GM18519 (cell line): ENCODE data around the gene LCN12.

Source experiments
- ATAC-seq: cut with Tn5 transposase; IDR thresholded peaks from one replicate; pipeline ENCODE4 v1.9.1; 2021; ENCODE audit warnings: mild to moderate bottlenecking, moderate library complexity; ENCODE audit not compliant: unreplicated experiment, low FRiP score

The LCN12 gene

DNA sequence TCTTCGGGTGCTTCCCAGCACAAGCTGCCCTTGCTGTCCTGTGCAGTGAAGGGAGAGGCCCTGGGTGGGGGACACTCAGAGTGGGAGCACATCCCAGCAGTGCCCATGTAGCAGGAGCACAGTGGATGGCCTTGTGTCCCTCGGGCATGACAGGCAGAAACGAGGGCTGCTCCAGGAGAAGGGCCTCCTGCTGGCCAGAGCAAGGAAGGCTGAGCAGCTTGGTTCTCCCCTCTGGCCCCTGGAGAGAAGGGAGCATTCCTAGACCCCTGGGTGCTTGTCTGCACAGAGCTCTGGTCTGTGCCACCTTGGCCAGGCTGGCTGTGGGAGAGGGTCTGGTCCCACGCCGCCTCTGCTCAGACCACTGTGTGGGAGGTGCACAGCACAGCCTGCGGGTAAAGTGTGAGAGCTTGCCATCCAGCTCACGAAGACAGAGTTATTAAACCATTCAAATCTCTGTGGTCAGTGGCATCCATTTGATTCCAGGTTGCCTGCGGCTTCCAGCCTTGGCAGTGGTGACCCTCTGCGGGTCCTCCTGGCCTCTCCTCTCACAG, 25.8 kb upstream of the LCN12 start:
- ATAC-seq: no peak

DNA sequence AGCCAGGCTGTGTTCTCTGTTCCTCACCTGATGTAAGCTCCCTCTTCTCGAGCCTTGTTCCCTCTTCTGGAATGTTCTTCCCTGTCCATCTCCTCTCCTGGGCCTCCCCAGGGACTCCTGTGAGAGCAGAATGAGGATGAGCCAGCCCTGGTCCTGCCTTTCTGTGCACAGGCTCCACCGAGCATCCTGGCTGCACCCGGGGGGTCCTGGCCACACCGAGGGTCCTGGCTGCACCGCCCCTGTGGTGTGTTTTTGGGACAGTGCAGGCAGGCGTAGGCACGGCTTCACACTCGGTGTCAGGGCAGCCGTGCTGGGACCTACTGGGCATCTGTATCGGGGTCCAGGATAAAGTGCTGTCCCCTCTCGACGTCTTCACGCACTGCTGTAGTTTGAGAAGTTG, 25.3 kb upstream of the LCN12 start:
- no peak for ATAC-seq

DNA sequence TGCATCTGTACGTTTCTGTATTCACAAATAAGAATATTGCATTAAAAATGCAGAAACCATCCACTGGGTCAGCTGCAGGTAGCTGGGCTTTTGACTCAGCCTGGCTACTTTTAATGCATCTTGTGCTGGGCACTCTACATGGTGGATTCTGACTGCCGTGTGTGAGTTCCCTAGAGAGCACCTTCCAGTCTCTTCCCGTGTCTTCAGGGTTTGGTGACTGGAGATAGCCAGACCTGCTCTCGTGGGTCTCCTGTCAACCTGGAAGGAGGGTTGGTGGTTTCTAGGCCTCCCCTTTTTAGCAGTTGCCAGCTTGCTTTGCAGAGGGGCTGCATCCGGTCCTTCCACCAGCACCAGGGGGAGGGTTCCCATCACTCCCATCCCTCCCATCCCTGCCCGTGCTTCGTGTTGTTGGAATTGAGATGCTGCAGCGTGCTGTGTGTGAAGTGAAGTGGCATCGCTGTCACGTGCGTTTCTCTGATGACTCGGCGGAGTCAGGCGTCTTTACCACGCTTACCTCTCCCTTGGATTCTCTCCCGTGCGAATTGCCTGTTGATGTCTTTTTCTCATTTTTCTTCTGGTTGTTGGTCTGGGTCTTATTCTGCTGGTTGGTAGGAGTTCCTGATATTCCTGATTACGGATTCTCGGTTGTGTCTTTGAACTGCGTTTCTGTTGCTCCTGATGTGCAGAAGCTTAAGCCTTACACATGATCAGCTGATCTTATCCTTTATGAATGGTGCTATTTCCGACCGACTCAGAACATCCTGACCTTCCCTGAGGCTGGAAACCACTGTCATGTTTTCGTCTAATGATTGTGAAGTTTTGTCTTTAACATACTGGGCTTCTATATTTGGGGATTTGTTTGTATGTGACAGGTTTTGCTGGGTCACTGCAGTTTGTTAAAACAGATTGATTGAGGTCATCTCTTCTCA, 24.5 kb upstream of the LCN12 start:
- ATAC-seq: no peak

DNA sequence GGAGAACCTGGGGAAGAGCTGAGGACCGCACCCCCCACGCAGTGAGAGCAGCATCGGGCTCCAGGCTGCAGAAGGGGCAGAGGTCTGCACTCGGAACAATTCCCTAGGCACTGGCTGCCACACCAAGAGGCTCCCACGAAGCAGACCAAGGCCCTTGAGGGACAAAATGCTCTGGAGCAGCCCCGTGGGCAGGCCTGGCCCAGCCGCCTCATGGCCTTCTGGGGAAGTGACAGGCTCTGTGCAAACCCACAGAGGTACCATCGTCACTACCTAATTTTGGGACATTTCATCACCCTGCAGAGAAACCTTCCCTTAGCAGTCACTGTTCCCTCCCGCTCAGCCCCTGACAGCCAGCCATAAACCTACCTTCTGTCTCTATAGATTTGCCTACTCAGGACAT, 23.5 kb upstream of the LCN12 start:
- ATAC-seq: no peak

DNA sequence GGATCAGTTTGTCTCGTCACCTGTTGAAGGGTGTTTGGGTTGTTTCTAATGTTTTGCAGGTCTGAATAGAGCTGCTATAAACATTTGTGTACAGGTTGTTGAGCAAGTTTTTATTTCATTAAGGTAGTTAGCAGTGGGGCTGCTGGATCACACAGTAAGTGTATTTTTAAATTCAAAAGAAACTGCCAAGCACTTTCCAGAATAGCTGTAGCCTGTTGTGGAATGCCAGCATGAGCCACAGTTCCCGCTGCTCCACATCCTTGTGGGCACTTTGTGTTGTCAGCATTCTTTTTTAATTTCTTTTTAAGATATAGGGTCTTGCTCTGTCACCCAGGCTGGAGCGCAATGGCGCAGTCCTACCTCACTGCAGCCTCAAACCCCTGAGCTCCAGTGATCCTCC, 22.1 kb upstream of the LCN12 start:
- ATAC-seq: no peak

DNA sequence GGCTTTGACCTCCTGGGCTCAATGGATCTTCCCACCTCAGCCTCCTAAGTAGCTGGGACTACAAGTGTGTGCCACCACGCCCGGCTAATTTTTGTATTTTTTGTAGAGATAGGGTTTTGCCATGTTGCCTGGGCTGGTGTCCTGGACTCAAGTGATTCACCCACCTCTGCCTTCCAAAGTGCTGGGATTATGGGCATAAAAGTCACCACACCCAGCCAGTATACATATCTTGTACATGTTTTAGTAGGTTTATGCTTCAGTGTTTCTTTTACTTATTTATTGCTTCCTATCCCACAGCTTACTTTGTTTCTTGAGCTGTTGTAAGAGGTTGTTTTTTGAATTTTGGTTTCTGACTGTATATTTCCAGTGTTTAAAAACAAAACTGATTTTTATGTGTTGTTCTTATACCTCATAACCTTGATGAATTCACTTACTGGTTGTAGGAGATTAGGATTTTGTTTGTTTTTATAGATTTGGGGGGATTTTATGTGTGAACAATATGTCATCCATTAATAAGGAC, 20.4 kb upstream of the LCN12 start:
- ATAC-seq: no peak

DNA sequence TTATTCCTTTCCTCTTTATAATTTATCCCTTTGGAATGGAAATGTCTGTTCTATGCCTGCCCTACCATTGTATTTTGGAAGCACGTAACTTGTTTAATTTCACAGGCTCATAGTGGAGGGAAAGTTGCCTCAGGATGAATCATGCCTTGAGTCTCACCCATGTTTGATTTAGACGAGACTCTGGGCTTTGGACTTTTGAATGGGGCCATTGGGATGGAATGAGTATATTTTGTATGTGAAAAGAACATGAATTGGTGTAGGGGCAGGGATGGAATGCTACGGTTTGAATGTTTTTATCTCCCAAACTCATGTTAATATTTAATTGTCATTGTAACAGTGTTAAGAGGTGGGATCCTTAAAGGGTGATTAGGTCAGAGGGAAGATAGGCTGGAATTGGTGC, 17.8 kb upstream of the LCN12 start:
- no peak for ATAC-seq

- no peak for ATAC-seq
These were observed 16.4 kb upstream of the LCN12 start for GRCh38 chr9:136935651-136936050.

DNA sequence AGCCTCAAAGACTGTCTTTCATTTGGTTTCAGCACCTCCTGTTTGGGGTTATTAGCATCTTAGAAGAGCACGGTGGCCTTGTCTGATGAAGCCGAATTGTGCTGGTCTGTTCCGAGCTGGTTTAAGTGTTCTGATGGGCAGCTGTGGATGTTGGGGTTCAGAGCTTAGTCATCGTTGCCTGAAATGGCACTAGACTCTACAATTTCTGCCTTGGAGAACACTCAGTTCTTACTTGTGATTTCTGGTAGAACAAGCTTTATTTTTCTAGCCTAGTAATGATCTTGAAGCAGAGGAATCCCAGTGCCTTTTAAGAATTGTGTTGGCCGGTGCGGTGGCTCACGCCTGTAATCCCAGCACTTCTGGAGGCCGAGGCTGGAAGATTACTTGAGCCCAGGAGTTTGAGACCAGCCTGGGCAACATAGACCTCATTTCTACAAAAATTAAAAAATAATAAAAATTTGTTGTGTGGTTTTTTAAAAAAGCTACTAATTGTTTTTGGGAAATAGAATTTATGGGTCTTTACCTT, 15.4 kb upstream of the LCN12 start:
- no peak for ATAC-seq

GRCh38 chr9:136937186-136938001, 14.7 kb upstream of the LCN12 start:
- no peak for ATAC-seq

- ATAC-seq: no peak
These were observed 12.6 kb upstream of the LCN12 start for GRCh38 chr9:136939431-136939995.

DNA sequence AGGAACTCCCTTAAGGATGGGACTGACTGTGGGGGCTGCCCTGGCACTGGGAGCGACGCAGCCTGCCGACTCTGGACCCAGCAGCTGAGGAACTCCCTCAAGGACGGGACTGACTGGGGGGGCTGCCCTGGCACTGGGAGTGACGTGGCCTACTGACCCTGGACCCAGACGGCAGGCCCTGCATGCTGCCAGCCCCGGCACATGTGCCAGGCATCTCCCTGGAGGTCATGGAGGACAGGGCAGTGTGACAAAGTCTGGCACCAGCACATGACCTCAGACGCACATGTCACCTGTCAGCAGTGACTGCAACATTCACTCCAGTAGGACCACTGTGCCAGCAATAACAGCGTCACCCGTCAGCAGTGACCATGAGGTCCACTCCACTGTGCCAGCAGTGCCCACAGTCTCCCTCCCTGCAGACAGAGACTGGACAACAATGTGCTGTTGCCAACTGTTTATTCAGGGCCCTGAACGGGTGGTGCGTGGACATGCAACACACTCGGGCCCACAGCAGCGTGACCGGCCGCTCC, 12.0 kb upstream of the LCN12 start:
- ATAC-seq: no peak

- no peak for ATAC-seq
These were observed 11.4 kb upstream of the LCN12 start for GRCh38 chr9:136940526-136941230.

- no peak for ATAC-seq
These were observed 10.6 kb upstream of the LCN12 start for GRCh38 chr9:136941231-136942111.

GRCh38 chr9:136942112-136942880, 9.8 kb upstream of the LCN12 start:
- no peak for ATAC-seq

GRCh38 chr9:136942881-136943230, 9.2 kb upstream of the LCN12 start:
- ATAC-seq: no peak

GRCh38 chr9:136943291-136944211, 8.5 kb upstream of the LCN12 start:
- peak; percentile 2 for ATAC-seq
